K562 (cell line): ENCODE results near the gene KMT2A. TPM values are rescaled to one million over a fixed set of nuclear protein-coding genes. Genes with fewer than 3 reads are reported as not detected.
A peak's percentile ranks its signal among the peaks of the same experiment; 100 is the strongest.

Experiments used
- AFF1 ChIP-seq, 2 experiments: fragments of 450-650 bp; IDR thresholded peaks; 2 replicates each; pipeline ENCODE4 v1.6.1; 2018; ENCODE audit warnings: mild to moderate bottlenecking in 2 of 2, low read depth in 1 of 2; ENCODE audit not compliant: partially characterized antibody in 2 of 2
- ATF3 ChIP-seq, 2 experiments: fragments of 450-650 bp in 1 of 2; sonication (generic) in 1 of 2; formaldehyde crosslinking in 1 of 2; IDR thresholded peaks in 1 of 2; conservative IDR thresholded peaks in 1 of 2; 2 replicates each; pipeline versions ENCODE4 v1.6.1 to v1.8.1; 2016 to 2023; ENCODE audit warnings: mild to moderate bottlenecking in 2 of 2, moderate library complexity in 2 of 2, inconsistent platforms in 1 of 2, missing genetic modification reagents in 1 of 2
- ATF7 ChIP-seq: fragments of 450-650 bp; IDR thresholded peaks from 2 replicates; pipeline ENCODE4 v1.7.1; 2014; ENCODE audit warnings: mild to moderate bottlenecking, moderate library complexity
- CHD2 ChIP-seq: IDR thresholded peaks from 2 replicates; pipeline ENCODE4 v1.6.1; 2011; ENCODE audit warnings: low read depth, low read length
- CTBP1 ChIP-seq: fragments of 450-650 bp; IDR thresholded peaks from 2 replicates; pipeline ENCODE4 v1.6.1; 2016; ENCODE audit warnings: borderline replicate concordance
- E2F6 ChIP-seq, 2 experiments: IDR thresholded peaks; 2 replicates each; pipeline ENCODE4 v1.6.1; 2011; ENCODE audit warnings: borderline replicate concordance in 1 of 2, control low read depth in 1 of 2, low read depth in 1 of 2, low read length in 1 of 2, mild to moderate bottlenecking in 1 of 2, mixed read lengths in 1 of 2, moderate library complexity in 1 of 2; ENCODE audit not compliant: insufficient read depth in 1 of 2, insufficient read length in 1 of 2, poor library complexity in 1 of 2, severe bottlenecking in 1 of 2; ENCODE audit errors: extremely low read depth in 1 of 2
- HCFC1 ChIP-seq: IDR thresholded peaks from 2 replicates; pipeline ENCODE4 v1.6.1; 2012; ENCODE audit warnings: low read depth, low read length, improper control_type of control experiment
- IRF9 ChIP-seq: fragments of 450-650 bp; IDR thresholded peaks from 2 replicates; pipeline ENCODE4 v1.6.1; 2016; ENCODE audit warnings: missing biosample characterization, missing genetic modification characterization
- KDM1A ChIP-seq, 2 experiments: fragments of 450-650 bp; IDR thresholded peaks; 2 replicates each; pipeline ENCODE4 v1.6.1; 2016; ENCODE audit warnings: mild to moderate bottlenecking in 2 of 2
- NFATC3 ChIP-seq: fragments of 450-650 bp; IDR thresholded peaks from 2 replicates; pipeline ENCODE4 v1.6.1; 2017; ENCODE audit warnings: mild to moderate bottlenecking
- PTRF ChIP-seq: fragments of 450-650 bp; IDR thresholded peaks from 2 replicates; pipeline ENCODE4 v1.6.1; 2016; ENCODE audit warnings: mild to moderate bottlenecking, missing genetic modification characterization, missing compliant biosample characterization
- RFX7 ChIP-seq: fragments of 250-450 bp; sonication (Bioruptor Pico); IDR thresholded peaks from 2 replicates; pipeline ENCODE4 v1.5.1; 2021; ENCODE audit warnings: mild to moderate bottlenecking
- SMC3 ChIP-seq: conservative IDR thresholded peaks from 2 replicates; pipeline ENCODE4 v1.6.1; 2011; ENCODE audit warnings: low read depth, low read length, improper control_type of control experiment; ENCODE audit not compliant: insufficient read depth
- SREBF1 ChIP-seq: fragments of 150-350 bp; IDR thresholded peaks from 2 replicates; pipeline ENCODE4 v1.6.1; 2014; ENCODE audit warnings: antibody characterized with exemption, low read depth, low read length, borderline replicate concordance
- SRSF7 ChIP-seq: fragments of 200-400 bp; formaldehyde crosslinking; optimal IDR thresholded peaks from 2 replicates; pipeline ENCODE3; 2017; ENCODE audit warnings: mild to moderate bottlenecking, low read depth, low read length
- ZNF217 ChIP-seq: sonication (generic); formaldehyde crosslinking; IDR thresholded peaks from 2 replicates; pipeline ENCODE4 v1.8.0; 2022; ENCODE audit warnings: mild to moderate bottlenecking, missing genetic modification reagents
- ZNF717 ChIP-seq: fragments of 250-450 bp; sonication (Bioruptor Pico); IDR thresholded peaks from 2 replicates; pipeline ENCODE4 v1.5.0; 2021
- polyA plus RNA-seq, 8 experiments: library from polyadenylated mRNA; depleted of rRNA in 4 of 8; stranded (reverse) in 5 of 8; unstranded in 3 of 8; fragments of >200 nt; fragmentation: Nextera tagmentation in 2 of 8; fragmentation: Illumina TruSeq in 1 of 8; extraction: Ambion mirVana in 2 of 8; extraction: Trizol in 1 of 8; gene quantifications; 2 replicates each; pipeline versions ENCODE4 v1.2.1 to v1.2.3, GENCODE V29; 2011 to 2014; ENCODE audit warnings: inconsistent platforms in 1 of 8, missing spikeins in 1 of 8
- total RNA-seq, 7 experiments: library from RNA; depleted of rRNA in 6 of 7; stranded (reverse); fragments of >200 nt in 6 of 7; fragmentation: Illumina TruSeq in 2 of 7; extraction: Trizol in 2 of 7; gene quantifications; 2 replicates each; pipeline versions ENCODE4 v1.2.1 to v1.2.3, GENCODE V29; 2011 to 2021; ENCODE audit warnings: low replicate concordance in 1 of 7
- TF ChIP-seq, protein P1 (sequence below): fragments of 200-800 bp; sonication (Bioruptor generic); IDR thresholded peaks from 2 replicates; pipeline ENCODE4 v1.6.1; 2017; ENCODE audit warnings: missing genetic modification characterization, missing compliant biosample characterization

KMT2A gene
- total and polyA plus RNA-seq, 9 of the 15 experiments (the other 6 are each of a cell fraction or from before 2014, with no cell fraction given) = 9.6 to 59.9 (median 32.6) TPM

DNA sequence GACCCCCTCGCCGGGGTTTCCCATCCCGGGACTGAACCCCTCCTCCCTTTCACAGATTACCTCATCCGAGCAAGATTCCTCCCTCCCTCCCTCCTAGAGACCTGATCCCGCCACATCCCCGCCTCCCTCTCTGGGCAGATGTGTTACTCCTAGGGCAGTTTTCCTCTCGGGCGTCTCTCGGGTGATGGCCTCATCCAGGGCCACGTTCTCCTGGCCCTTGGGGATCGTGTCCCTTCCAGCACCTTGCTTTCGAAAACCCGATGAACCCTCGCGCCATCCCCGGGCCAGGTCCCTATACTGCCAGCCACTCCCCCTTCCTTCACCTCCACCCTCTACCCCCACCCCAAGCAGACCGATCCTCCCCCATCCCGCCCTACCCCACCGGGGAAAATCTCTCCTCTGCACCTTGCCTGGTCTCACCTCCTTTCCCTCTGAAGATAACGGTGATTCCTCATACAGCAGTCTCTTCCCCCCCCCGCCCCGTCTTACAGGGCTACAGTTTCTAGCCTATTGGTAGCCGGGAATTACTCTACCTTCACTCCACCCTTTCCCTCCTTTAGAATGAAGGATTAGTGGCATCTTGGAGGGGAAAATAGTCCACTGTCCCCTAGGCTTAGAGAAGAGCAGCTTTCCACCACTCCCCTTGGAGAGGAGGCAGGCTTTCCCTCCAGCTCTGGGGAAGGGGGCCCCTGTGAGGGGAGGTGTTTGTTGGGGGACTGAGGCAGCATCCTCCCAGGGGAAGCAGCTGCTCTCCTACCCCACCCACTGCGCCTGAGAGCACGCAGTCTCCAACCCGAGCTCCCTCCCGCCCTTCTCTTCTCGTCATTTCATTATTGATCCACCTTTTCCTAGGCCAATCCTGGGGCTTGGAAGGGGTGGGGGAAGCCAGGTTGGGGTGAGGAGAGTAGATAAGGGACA lies 1.2 kb downstream of the KMT2A start (continued):
- TF ChIP-seq, protein P1, sequence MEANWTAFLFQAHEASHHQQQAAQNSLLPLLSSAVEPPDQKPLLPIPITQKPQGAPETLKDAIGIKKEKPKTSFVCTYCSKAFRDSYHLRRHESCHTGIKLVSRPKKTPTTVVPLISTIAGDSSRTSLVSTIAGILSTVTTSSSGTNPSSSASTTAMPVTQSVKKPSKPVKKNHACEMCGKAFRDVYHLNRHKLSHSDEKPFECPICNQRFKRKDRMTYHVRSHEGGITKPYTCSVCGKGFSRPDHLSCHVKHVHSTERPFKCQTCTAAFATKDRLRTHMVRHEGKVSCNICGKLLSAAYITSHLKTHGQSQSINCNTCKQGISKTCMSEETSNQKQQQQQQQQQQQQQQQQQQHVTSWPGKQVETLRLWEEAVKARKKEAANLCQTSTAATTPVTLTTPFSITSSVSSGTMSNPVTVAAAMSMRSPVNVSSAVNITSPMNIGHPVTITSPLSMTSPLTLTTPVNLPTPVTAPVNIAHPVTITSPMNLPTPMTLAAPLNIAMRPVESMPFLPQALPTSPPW = peak; percentile 81
- peak in 1 of 2 experiments; percentile 10 for TF ChIP-seq E2F6 (IDR thresholded peaks at IDR 0.05; ENCODE audit: borderline replicate concordance in 1 of 2, extremely low read depth in 1 of 2, insufficient read depth in 1 of 2, insufficient read length in 1 of 2, low read depth in 1 of 2, low read length in 1 of 2, poor library complexity in 1 of 2, severe bottlenecking in 1 of 2)
- no peak for TF ChIP-seq ZNF717 (CRISPR knock-in tag)
- no peak for TF ChIP-seq SREBF1
- TF ChIP-seq HCFC1 = no peak
- peak; percentile 43 for TF ChIP-seq ATF3 (IDR thresholded peaks at IDR 0.05)
- no peak for TF ChIP-seq ATF3 (CRISPR knock-in tag; conservative IDR thresholded peaks at IDR 0.05)
- TF ChIP-seq IRF9 (tag) = no peak
- TF ChIP-seq CHD2 = no peak
- no peak for TF ChIP-seq SRSF7
- TF ChIP-seq RFX7 (CRISPR knock-in tag) = no peak
- TF ChIP-seq CTBP1 = peak; percentile 45; the same call in 1 of the 2 replicates
- no peak for TF ChIP-seq SMC3
- no peak for TF ChIP-seq NFATC3
- TF ChIP-seq ATF7 = peak; percentile 87
- no peak for TF ChIP-seq PTRF
- TF ChIP-seq KDM1A (IDR thresholded peaks at IDR 0.05) = peak; percentile 53 to 64
- TF ChIP-seq ZNF217 = no peak
- no peak for TF ChIP-seq AFF1 (IDR thresholded peaks at IDR 0.05; ENCODE audit: low read depth in 1 of 2, partially characterized antibody in 2 of 2)
